HepG2 (cell line): ENCODE data around the gene SLC23A3. TPM values are rescaled to one million over a fixed set of nuclear protein-coding genes. Genes with fewer than 3 reads are reported as not detected.

Experiments used
- AHDC1 ChIP-seq: sonication (generic); formaldehyde crosslinking; IDR thresholded peaks from 2 replicates; pipeline ENCODE4 v1.5.1; 2020; ENCODE audit warnings: mild to moderate bottlenecking, missing genetic modification reagents, borderline replicate concordance
- CBFB ChIP-seq: sonication (generic); formaldehyde crosslinking; IDR thresholded peaks from 2 replicates; pipeline ENCODE4 v1.4.0; 2020; ENCODE audit warnings: missing genetic modification reagents
- PATZ1 ChIP-seq: sonication (generic); formaldehyde crosslinking; IDR thresholded peaks from 2 replicates; pipeline ENCODE4 v1.4.0; 2020; ENCODE audit warnings: missing genetic modification reagents
- RBFOX2 ChIP-seq: fragments of 200-400 bp; formaldehyde crosslinking; IDR thresholded peaks from 2 replicates; pipeline ENCODE4 v1.6.1; 2017; ENCODE audit warnings: low read depth, mild to moderate bottlenecking, low read length
- RBM39 ChIP-seq: fragments of 200-400 bp; formaldehyde crosslinking; IDR thresholded peaks from one replicate; pipeline ENCODE4 v1.6.1; 2018; ENCODE audit warnings: antibody characterized with exemption, mild to moderate bottlenecking, low read depth, low read length; ENCODE audit not compliant: poor library complexity, severe bottlenecking
- SALL1 ChIP-seq: sonication (generic); formaldehyde crosslinking; IDR thresholded peaks from 2 replicates; pipeline ENCODE4 v1.8.0; 2022; ENCODE audit warnings: mild to moderate bottlenecking, missing genetic modification reagents
- ZNF121 ChIP-seq: sonication (generic); formaldehyde crosslinking; IDR thresholded peaks from 2 replicates; pipeline ENCODE4 v1.5.0; 2020; ENCODE audit warnings: mild to moderate bottlenecking, missing genetic modification reagents
- ZNF143 ChIP-seq: sonication (generic); formaldehyde crosslinking; IDR thresholded peaks from 2 replicates; pipeline ENCODE4 v1.4.0; 2020; ENCODE audit warnings: missing genetic modification reagents
- ZNF256 ChIP-seq: sonication (generic); formaldehyde crosslinking; conservative IDR thresholded peaks from 2 replicates; pipeline ENCODE4 v1.4.0; 2020; ENCODE audit warnings: missing genetic modification reagents
- ZNF317 ChIP-seq: sonication (generic); formaldehyde crosslinking; IDR thresholded peaks from 2 replicates; pipeline ENCODE4 v1.5.0; 2020; ENCODE audit warnings: mild to moderate bottlenecking, missing genetic modification reagents
- ZNF558 ChIP-seq: sonication (generic); formaldehyde crosslinking; IDR thresholded peaks from 2 replicates; pipeline ENCODE4 v1.9.0; 2022; ENCODE audit warnings: mild to moderate bottlenecking, missing genetic modification reagents, borderline replicate concordance
- polyA plus RNA-seq, 8 experiments: library from polyadenylated mRNA; depleted of rRNA in 3 of 8; stranded (reverse) in 7 of 8; unstranded in 1 of 8; fragments of >200 nt; fragmentation: Illumina TruSeq in 4 of 8; extraction: Trizol in 4 of 8; gene quantifications; 2 replicates each; pipeline versions ENCODE4 v1.2.1 to v1.2.3, GENCODE V29; 2011 to 2016; ENCODE audit warnings: low read depth in 4 of 8, missing spikeins in 1 of 8, mixed read lengths in 1 of 8; ENCODE audit not compliant: insufficient read depth in 1 of 8
- total RNA-seq, 5 experiments: library from RNA; depleted of rRNA; stranded (reverse); fragments of >200 nt; fragmentation: Illumina TruSeq; extraction: Trizol; gene quantifications; 2 replicates each; pipeline ENCODE4 v1.2.3, GENCODE V29; 2016; ENCODE audit warnings: low read depth in 1 of 5

Gene SLC23A3
- total and polyA plus RNA-seq, 2 of the 13 experiments (the other 11 are each of a cell fraction or from before 2014, with no cell fraction given), result 0.38 to 0.78 TPM

GRCh38 chr2:219215871-219216534 lies 46.2 kb upstream of the SLC23A3 start (continued):
- TF ChIP-seq PATZ1 (CRISPR knock-in tag) (no peak), RBFOX2 (peak; percentile 74), ZNF558 (CRISPR knock-in tag) (no peak), ZNF121 (no peak), ZNF143 (no peak), SALL1 (CRISPR knock-in tag) (0 out of 2 replicates have a peak, but pooled peaks have one; percentile 23), ZNF256 (CRISPR knock-in tag) (no peak), CBFB (CRISPR knock-in tag) (no peak), ZNF317 (no peak), RBM39 (no peak), AHDC1 (no peak)
- TF ChIP-seq, all 625 proteins: peak for 11
